Measurements from ENCODE around the gene LRRC30.

- TF ChIP-seq CTCF (IDR thresholded peaks at IDR 0.05; ENCODE audit: low read length), result no peak
- TF ChIP-seq EZH2 (IDR thresholded peaks at IDR 0.05; ENCODE audit: borderline replicate concordance, low read length), result no peak
Measured at GRCh38 chr18:7255643-7256042, 24.8 kb downstream of the LRRC30 start.

Data from OCI-LY1 (cell line).